A549 treated with dexamethasone at 1 μM for 4 hours (cell line): ENCODE measurements around the gene RNF183. TPM values are rescaled to one million over a fixed set of nuclear protein-coding genes. Genes with fewer than 3 reads are reported as not detected.

Experiments
- total RNA-seq: library from RNA; stranded (reverse); fragments of 200-300 nt; extraction: Qiagen RNA extraction; gene quantifications from 5 replicates; pipeline ENCODE4 v1.2.3, GENCODE V29; 2022

The RNF183 gene
- total RNA-seq = 0.07 to 0.17 TPM (median 0.11 TPM) in 3 of 5 replicates, not detected in the others

GRCh38 chr9:113302792-113303418 is at the start of gene RNF183:
TSS of gene RNF183 (minus strand) at chr9:113303376. CDS start at chr9:113298184, 5,192 bp downstream.

GRCh38 chr9:113349445-113350094 is 46.4 kb upstream of the RNF183 start, which contains the start of gene BSPRY:
TSS of gene BSPRY (plus strand) at chr9:113349541. CDS start at chr9:113349580, 39 bp downstream.

GRCh38 chr9:113340011-113340699 is 37.0 kb upstream of the RNF183 start, which contains the start of gene WDR31:
TSS of gene WDR31 (minus strand) at chr9:113340275. CDS start at chr9:113332022, 8,253 bp downstream.

GRCh38 chr9:113275157-113276131 is 27.7 kb downstream of the RNF183 start, which contains the start of the genes CDC26 and PRPF4:
TSS of gene CDC26 (minus strand) at chr9:113275572. CDS start at chr9:113272507, 3,065 bp downstream.
TSS of gene PRPF4 (plus strand) at chr9:113275658. CDS start at chr9:113275744, 86 bp downstream.

Other genes starting within 250 kb of the RNF183 start
- 1.4 to 2.0 TPM (median 1.7 TPM) in 5 replicates for gene ZFP37, start 246.7 kb downstream of the RNF183 start, total RNA-seq
- gene SLC31A2, start 152.4 kb downstream of the RNF183 start, total RNA-seq = 6.6 to 8.0 TPM (median 7.1 TPM) in 5 replicates
- 15.5 to 18.5 TPM (median 18.0 TPM) in 5 replicates for gene FKBP15, start 82.1 kb downstream of the RNF183 start, total RNA-seq
- 18.9 to 21.7 TPM (median 20.3 TPM) in 5 replicates for gene SLC31A1, start 81.8 kb downstream of the RNF183 start, total RNA-seq
- 41.7 to 63.9 TPM (median 48.5 TPM) in 5 replicates for gene CDC26, start 27.8 kb downstream of the RNF183 start, total RNA-seq
- gene PRPF4, start 27.7 kb downstream of the RNF183 start, total RNA-seq = 55.9 to 60.3 TPM (median 57.5 TPM) in 5 replicates
- 0.85 to 1.6 TPM (median 1.2 TPM) in 5 replicates for gene WDR31, start 36.9 kb upstream of the RNF183 start, total RNA-seq
- 0.05 to 0.11 TPM (median 0.08 TPM) in 4 of 5 replicates, not detected in the other for gene BSPRY, start 46.2 kb upstream of the RNF183 start, total RNA-seq
- gene HDHD3, start 73.6 kb upstream of the RNF183 start, total RNA-seq = 18.3 to 20.5 TPM (median 19.1 TPM) in 5 replicates
- 13.1 to 16.0 TPM (median 14.5 TPM) in 5 replicates for gene ALAD, start 97.9 kb upstream of the RNF183 start, total RNA-seq
- gene POLE3, start 107.3 kb upstream of the RNF183 start, total RNA-seq = 89.2 to 114 TPM (median 107 TPM) in 5 replicates
- gene C9orf43, start 107.4 kb upstream of the RNF183 start, total RNA-seq = 0.45 to 0.63 TPM (median 0.60 TPM) in 5 replicates
- 14.3 to 17.0 TPM (median 14.7 TPM) in 5 replicates for gene RGS3, start 160.4 kb upstream of the RNF183 start, total RNA-seq